ENCODE data around the gene OLA1.

GRCh38 chr2:174184504-174184903, 63.8 kb downstream of the OLA1 start:
- TF ChIP-seq CEBPB (IDR thresholded peaks at IDR 0.05) (no peak), EP300 (IDR thresholded peaks at IDR 0.05; ENCODE audit: borderline replicate concordance) (no peak), MAX (IDR thresholded peaks at IDR 0.05) (no peak), RAD21 (IDR thresholded peaks at IDR 0.05; ENCODE audit: low read depth) (no peak)
